A673 (cell line): ENCODE results near the gene FBXO22. TPM values are rescaled to one million over a fixed set of nuclear protein-coding genes. Genes with fewer than 3 reads are reported as not detected.
"Not testable (repeated sequence)": the region's sequence is repeated elsewhere in the genome, so short reads cannot be mapped to it uniquely, and the experiment has no call there.

Source experiments
- BruUV-seq: library from RNA; stranded (reverse); fragments of 400-500 nt; replicated peaks from 2 replicates; lab custom pipeline; 2021; lab: Mats Ljungman, UMichigan
- CTCF ChIA-PET: fragments of 300-600 bp; sonication (Branson Sonifier 250); formaldehyde crosslinking; loops from one replicate; lab custom pipeline; 2022; ENCODE audit warnings: antibody characterized with exemption; lab: Charles Lee
- POLR2A ChIA-PET: fragments of 300-600 bp; sonication (Branson Sonifier 250); formaldehyde crosslinking; loops from one replicate; lab custom pipeline; 2022; ENCODE audit warnings: antibody characterized with exemption; ENCODE audit not compliant: low non-redundant PET; lab: Charles Lee
- DNase-seq: peaks from one replicate; pipeline ENCODE4 v3.0.0-alpha.2; 2015; ENCODE audit warnings: low spot score
- H3K27ac ChIP-seq: fragments of 200-600 bp; sonication (generic); 2 replicates; pipeline ENCODE4 v1.5.1; 2016; ENCODE audit warnings: mixed run types, low read depth, mild to moderate bottlenecking, mixed read lengths, antibody characterized with exemption, low read length; ENCODE audit not compliant: poor library complexity, severe bottlenecking
- H3K27me3 ChIP-seq: fragments of 200-600 bp; sonication (generic); replicated peaks from 2 replicates; pipeline ENCODE4 v1.6.1; 2017; ENCODE audit warnings: mixed run types, low read depth, mild to moderate bottlenecking, mixed read lengths, antibody characterized with exemption, low read length; ENCODE audit not compliant: insufficient read depth, poor library complexity
- H3K36me3 ChIP-seq: fragments of 200-600 bp; sonication (generic); 2 replicates; pipeline ENCODE4 v1.6.1; 2016; ENCODE audit warnings: mixed run types, mild to moderate bottlenecking, mixed read lengths, antibody characterized with exemption, low read length; ENCODE audit not compliant: insufficient read depth, poor library complexity, severe bottlenecking
- H3K4me1 ChIP-seq: fragments of 200-600 bp; sonication (generic); 2 replicates; pipeline ENCODE4 v1.6.1; 2017; ENCODE audit warnings: mixed run types, mild to moderate bottlenecking, mixed read lengths, antibody characterized with exemption, low read length; ENCODE audit not compliant: insufficient read depth, poor library complexity, severe bottlenecking
- H3K4me3 ChIP-seq: fragments of 200-600 bp; sonication (generic); 2 replicates; pipeline ENCODE4 v1.5.1; 2016; ENCODE audit warnings: low read depth, mixed run types, mild to moderate bottlenecking, mixed read lengths, low read length; ENCODE audit not compliant: poor library complexity, severe bottlenecking
- H3K9me3 ChIP-seq: fragments of 200-600 bp; sonication (generic); 2 replicates; pipeline ENCODE4 v1.6.1; 2016; ENCODE audit warnings: mixed run types, low read depth, mild to moderate bottlenecking, mixed read lengths, antibody characterized with exemption, low read length; ENCODE audit not compliant: poor library complexity, severe bottlenecking
- EZH2 ChIP-seq: fragments of 200-600 bp; sonication (generic); IDR thresholded peaks from 2 replicates; pipeline ENCODE4 v1.6.1; 2017; ENCODE audit warnings: borderline replicate concordance, low read depth, mild to moderate bottlenecking, mixed read lengths, antibody characterized with exemption, low read length; ENCODE audit not compliant: poor library complexity, severe bottlenecking
- intact Hi-C: fragments of 100-400 bp; cut with micrococcal nuclease; formaldehyde crosslinking; loops from one replicate; pipeline ENCODE4 v1.10.0; 2022; ENCODE audit not compliant: unreplicated experiment
- total RNA-seq: library from RNA; stranded (reverse); gene quantifications from 2 replicates; pipeline ENCODE4 v1.2.3, GENCODE V29; 2021
- TF ChIP-seq, protein P1 (sequence below): fragments of 300-800, 200-600 bp; sonication (generic); conservative IDR thresholded peaks from 2 replicates; pipeline ENCODE4 v1.5.1; 2017; ENCODE audit warnings: low read depth, mild to moderate bottlenecking, antibody characterized with exemption, low read length, moderate library complexity, mixed read lengths

Gene FBXO22
- total RNA-seq, 1 experiment from 2014 or later, result 59.0 TPM

DNA sequence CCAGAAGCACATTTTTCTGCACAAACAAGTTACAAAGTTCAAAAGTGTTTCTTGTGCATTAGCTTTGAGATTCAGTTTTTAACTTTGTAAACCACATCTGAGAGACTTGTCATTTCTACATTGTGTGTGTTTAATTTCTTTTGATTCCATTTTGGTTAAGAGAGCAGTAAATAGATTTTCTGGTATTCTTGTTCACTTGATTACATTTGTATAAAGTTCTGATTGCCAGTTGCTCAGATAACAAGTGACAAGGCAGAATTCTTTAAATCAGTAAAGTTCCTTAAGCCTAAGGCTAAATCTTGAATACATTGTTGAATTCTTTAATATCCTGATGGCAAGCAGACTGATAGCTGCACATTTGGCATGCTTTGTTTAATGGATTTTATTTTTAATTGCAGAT, 3.1 kb upstream of the FBXO22 start:
- no peaks in the 10 kb centered on the region for H3K9me3 ChIP-seq
- H3K4me1 ChIP-seq, result peaks cover 5% of the 10 kb centered on the region
- BruUV-seq, result no TSS peak
- no peak overlapping the region for H3K4me3 ChIP-seq
- H3K27me3 ChIP-seq, result no peaks in the 10 kb centered on the region
- H3K27ac ChIP-seq, result no peak overlapping the region
- ChIA-PET POLR2A (no interaction called here), CTCF (no interaction called here)
- no peak for DNase-seq
- intact Hi-C loops, result no loop called here
- TF ChIP-seq, protein P1, sequence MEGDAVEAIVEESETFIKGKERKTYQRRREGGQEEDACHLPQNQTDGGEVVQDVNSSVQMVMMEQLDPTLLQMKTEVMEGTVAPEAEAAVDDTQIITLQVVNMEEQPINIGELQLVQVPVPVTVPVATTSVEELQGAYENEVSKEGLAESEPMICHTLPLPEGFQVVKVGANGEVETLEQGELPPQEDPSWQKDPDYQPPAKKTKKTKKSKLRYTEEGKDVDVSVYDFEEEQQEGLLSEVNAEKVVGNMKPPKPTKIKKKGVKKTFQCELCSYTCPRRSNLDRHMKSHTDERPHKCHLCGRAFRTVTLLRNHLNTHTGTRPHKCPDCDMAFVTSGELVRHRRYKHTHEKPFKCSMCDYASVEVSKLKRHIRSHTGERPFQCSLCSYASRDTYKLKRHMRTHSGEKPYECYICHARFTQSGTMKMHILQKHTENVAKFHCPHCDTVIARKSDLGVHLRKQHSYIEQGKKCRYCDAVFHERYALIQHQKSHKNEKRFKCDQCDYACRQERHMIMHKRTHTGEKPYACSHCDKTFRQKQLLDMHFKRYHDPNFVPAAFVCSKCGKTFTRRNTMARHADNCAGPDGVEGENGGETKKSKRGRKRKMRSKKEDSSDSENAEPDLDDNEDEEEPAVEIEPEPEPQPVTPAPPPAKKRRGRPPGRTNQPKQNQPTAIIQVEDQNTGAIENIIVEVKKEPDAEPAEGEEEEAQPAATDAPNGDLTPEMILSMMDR, result no peak
- no peak for TF ChIP-seq EZH2
- H3K36me3 ChIP-seq, result no peaks in the 10 kb centered on the region

DNA sequence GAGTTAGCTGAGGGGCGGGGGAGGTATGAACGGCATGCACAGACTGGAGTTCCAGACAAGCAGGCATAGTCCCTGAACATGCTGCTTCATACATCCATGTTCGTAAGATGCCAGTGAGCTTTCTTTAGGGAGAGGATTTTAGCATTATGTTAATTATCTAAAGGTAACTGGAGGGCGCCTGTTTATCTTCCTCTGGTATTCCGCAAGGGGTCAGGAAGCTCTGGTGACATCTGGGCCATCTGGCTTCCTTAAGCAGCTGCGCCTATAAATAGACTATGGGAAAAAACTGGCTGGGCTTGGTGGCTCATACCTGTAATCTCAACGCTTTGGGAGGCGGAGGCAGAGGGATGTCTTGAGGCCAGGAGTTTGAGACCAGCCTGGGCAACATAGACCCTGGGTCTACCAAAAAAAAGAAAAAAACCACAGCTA, 1.5 kb upstream of the FBXO22 start:
- no peaks in the 10 kb centered on the region for H3K36me3 ChIP-seq
- TF ChIP-seq, protein P1, result no peak
- no peak for TF ChIP-seq EZH2
- H3K4me1 ChIP-seq, result peaks cover 5% of the 10 kb centered on the region
- H3K27ac ChIP-seq, result no peak overlapping the region
- CTCF ChIA-PET, result no interaction called here
- no peak overlapping the region for H3K4me3 ChIP-seq
- no peaks in the 10 kb centered on the region for H3K27me3 ChIP-seq
- POLR2A ChIA-PET, result no interaction called here
- no peaks in the 10 kb centered on the region for H3K9me3 ChIP-seq
- DNase-seq, result no peak
- no TSS peak for BruUV-seq
- intact Hi-C loops, result no loop called here

DNA sequence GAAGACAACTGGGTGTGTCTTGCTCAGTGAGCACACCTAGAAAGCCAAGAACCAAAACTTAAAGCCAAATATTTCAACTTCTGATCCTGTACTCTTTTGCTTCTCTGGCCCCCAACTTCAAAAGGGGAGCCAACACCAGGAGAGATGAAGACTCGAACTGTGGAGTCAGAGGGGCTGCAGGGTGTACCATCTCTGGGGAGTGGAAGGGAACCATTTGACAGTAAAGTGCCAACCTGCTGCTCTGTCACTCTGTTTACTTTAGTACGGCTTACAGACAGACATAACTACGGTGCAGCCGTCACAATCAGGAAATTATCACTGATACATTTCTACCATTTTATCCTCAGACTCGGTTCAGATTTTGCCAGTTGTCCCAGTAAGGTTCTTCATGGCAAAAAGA, 1.6 kb downstream of the FBXO22 start:
- CTCF ChIA-PET, result no interaction called here
- Histone ChIP-seq H3K4me1 (peaks cover 5% of the 10 kb centered on the region), H3K36me3 (peaks cover 4% of the 10 kb centered on the region), H3K27me3 (no peaks in the 10 kb centered on the region), H3K27ac (no peak overlapping the region), H3K4me3 (no peak overlapping the region), H3K9me3 (no peaks in the 10 kb centered on the region)
- no TSS peak for BruUV-seq
- TF ChIP-seq, protein P1, result no peak
- intact Hi-C loops, result no loop called here
- DNase-seq, result no peak
- POLR2A ChIA-PET, result no interaction called here

DNA sequence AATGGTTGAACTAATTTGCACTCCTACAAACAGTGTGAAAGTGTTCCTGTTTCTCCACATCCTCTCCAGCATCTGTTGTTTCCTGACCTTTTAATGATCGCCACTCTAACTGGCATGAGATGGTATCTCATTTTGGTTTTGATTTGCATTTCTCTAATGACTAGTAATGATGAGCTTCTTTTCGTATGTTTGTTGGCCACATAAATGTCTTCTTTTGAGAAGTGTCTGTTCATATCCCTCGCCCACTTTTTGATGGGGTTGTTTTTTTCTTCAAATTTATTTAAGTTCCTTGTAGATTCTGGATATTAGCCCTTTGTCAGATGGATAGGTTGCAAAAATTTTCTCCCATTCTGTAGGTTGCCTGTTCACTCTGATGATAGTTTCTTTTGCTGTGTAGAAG, 6.7 kb downstream of the FBXO22 start:
- POLR2A ChIA-PET, H3K4me1 ChIP-seq, CTCF ChIA-PET: not testable (repeated sequence)

More for the DNA sequence above, 6.7 kb downstream of the FBXO22 start:
- intact Hi-C loops, BruUV-seq, H3K4me3 ChIP-seq, H3K27ac ChIP-seq, DNase-seq, H3K9me3 ChIP-seq, H3K27me3 ChIP-seq: not testable (repeated sequence)
- H3K36me3 ChIP-seq, result peaks cover 26% of the 10 kb centered on the region
